Cardiac muscle cell (in vitro differentiated cells and primary cell): ENCODE results near the gene LRP1B. TPM values are rescaled to one million over a fixed set of nuclear protein-coding genes. Genes with fewer than 3 reads are reported as not detected.

Experiments
- DNase-seq, 2 donors: peaks; one replicate each; pipeline versions ENCODE4 v3.0.0 to v3.0.0-alpha.2; 2010 to 2017; ENCODE audit warnings: low read depth in 1 of 2, low spot score in 1 of 2
- H3K27ac ChIP-seq: fragments of 200-600 bp; sonication (generic); 2 replicates; pipeline ENCODE4 v1.5.1; 2016
- H3K27me3 ChIP-seq: fragments of 200-600 bp; sonication (generic); 2 replicates; pipeline ENCODE4 v1.6.0; 2016; ENCODE audit warnings: control low read depth
- H3K36me3 ChIP-seq: fragments of 200-600 bp; sonication (generic); 2 replicates; pipeline ENCODE4 v1.5.1; 2016; ENCODE audit warnings: control low read depth
- H3K4me1 ChIP-seq: fragments of 200-600 bp; sonication (generic); 2 replicates; pipeline ENCODE4 v1.8.1; 2017; ENCODE audit warnings: low read depth, mild to moderate bottlenecking, mixed run types
- H3K4me3 ChIP-seq: fragments of 200-600 bp; sonication (generic); 2 replicates; pipeline ENCODE4 v1.5.1; 2016; ENCODE audit warnings: mild to moderate bottlenecking
- H3K9me3 ChIP-seq: fragments of 200-600 bp; sonication (generic); 2 replicates; pipeline ENCODE4 v1.5.1; 2017; ENCODE audit warnings: low read depth, mild to moderate bottlenecking, control low read depth
- CTCF ChIP-seq: IDR thresholded peaks from 2 replicates; pipeline ENCODE4 v1.5.1; 2012; ENCODE audit warnings: low read depth, mild to moderate bottlenecking, low read length
- polyA plus RNA-seq: library from polyadenylated mRNA; unstranded; fragments of >200 nt; fragmentation: Nextera tagmentation; extraction: Ambion mirVana; gene quantifications from 2 replicates; pipeline ENCODE4 v1.2.1, GENCODE V29; 2016
- total RNA-seq: library from RNA; depleted of rRNA; stranded (reverse); fragments of >200 nt; gene quantifications from 2 replicates; pipeline ENCODE4 v1.2.3, GENCODE V29; 2016

Gene LRP1B
- total and polyA plus RNA-seq, 2 experiments from 2014 or later: 1.2 to 2.5 TPM

- H3K9me3 ChIP-seq: no peaks in the 10 kb centered on the region
- H3K36me3 ChIP-seq: no peaks in the 10 kb centered on the region
- H3K27me3 ChIP-seq: no peaks in the 10 kb centered on the region
- TF ChIP-seq CTCF: no peak
- H3K4me1 ChIP-seq: no peaks in the 10 kb centered on the region
- DNase-seq: no peak
- H3K4me3 ChIP-seq: no peak overlapping the region
- H3K27ac ChIP-seq: no peak overlapping the region
Observed at GRCh38 chr2:142075826-142076225, 55.0 kb downstream of the LRP1B start.

DNA sequence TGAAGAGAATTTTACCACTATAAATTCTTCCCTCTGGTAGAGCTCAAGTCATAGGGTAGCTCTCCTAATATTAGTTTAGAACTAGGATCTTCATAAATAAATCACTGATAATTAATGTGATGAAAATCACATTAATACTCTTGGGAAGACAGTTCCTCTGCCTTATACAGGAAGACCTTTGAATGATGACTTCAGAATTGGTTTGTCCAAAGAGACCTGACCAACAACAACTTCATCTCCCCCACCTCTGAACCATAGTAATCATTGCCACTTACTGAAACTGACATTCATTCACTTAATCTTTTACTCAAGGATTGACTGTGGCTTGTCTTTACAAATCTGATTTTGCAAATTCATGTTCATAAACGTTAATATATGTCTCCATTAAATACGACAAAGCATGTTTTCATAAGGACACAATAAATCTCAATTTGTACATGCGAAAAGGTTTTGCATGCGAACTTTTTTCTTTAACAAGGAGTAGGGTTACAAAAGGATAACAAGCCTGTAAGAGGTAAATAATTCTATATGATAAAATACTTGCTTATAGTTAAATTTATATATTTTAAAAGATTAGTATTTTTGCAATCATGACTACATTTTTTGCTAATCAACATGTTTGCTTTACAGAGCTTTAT lies 61.4 kb downstream of the LRP1B start:
- Histone ChIP-seq H3K36me3 (no peaks in the 10 kb centered on the region), H3K27me3 (no peaks in the 10 kb centered on the region), H3K27ac (no peak overlapping the region), H3K9me3 (no peaks in the 10 kb centered on the region), H3K4me1 (no peaks in the 10 kb centered on the region), H3K4me3 (no peak overlapping the region)
- no peak for TF ChIP-seq CTCF
- DNase-seq: no peak

DNA sequence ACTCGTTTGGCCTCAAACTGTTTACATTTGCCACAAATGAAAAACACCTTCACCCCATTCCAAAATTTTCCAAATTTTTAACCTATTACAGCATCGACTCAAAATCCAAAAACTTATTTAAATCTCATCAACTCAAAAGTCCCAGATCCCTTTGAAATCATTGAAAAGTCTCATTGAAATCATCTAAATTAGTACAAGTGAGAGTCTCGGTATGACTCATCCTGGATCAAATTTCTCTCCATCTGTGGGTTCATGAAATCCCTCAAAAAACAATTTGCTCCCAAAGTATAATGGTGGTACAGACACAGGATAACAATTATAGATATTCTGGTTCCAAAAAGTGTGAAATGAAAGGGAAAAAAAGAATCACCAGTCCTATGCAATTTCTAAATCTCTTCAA lies 65.1 kb downstream of the LRP1B start:
- Histone ChIP-seq H3K27ac (no peak overlapping the region), H3K36me3 (no peaks in the 10 kb centered on the region), H3K27me3 (no peaks in the 10 kb centered on the region), H3K4me1 (no peaks in the 10 kb centered on the region), H3K4me3 (no peak overlapping the region), H3K9me3 (no peaks in the 10 kb centered on the region)
- no peak for TF ChIP-seq CTCF
- no peak for DNase-seq

DNA sequence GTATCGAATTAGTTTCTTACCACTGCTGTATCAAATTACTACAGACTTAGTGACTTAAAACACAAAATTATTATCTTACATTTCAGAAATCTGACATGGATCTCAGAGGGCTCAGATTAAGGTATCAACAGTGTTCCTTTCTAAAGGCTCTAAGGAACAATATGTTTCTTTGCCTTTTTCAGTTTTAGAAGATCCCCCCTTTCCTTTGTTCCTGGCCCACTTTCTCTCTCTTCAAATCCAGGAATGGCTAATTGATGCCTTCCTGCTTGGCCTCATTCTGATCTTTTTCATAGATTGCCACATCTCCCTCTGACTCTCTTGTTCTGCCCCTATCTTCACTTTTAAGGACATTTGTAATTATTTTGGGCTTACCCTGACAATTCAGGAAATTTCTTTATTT lies 65.7 kb downstream of the LRP1B start:
- Histone ChIP-seq H3K4me3 (no peak overlapping the region), H3K27ac (no peak overlapping the region), H3K4me1 (no peaks in the 10 kb centered on the region), H3K9me3 (no peaks in the 10 kb centered on the region), H3K27me3 (no peaks in the 10 kb centered on the region), H3K36me3 (no peaks in the 10 kb centered on the region)
- TF ChIP-seq CTCF: no peak
- DNase-seq: no peak

DNA sequence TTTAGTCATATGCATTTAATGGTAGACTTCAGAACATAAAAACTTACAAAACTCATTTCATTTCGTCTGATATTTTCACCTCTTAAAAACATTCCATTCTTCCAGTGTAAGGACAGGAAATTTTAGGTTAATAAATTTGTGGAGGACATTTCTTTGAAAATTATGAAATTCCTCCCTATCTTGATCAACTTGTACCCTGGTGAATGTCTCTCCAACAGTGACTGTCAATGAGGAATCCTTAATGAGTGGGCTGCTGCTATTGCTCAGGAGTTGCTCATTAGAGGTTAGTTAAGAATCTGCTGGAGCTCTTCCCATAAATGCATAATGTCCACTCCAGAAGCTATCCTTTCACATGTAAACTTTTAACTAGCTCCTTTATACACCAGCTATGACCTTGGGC lies 69.1 kb downstream of the LRP1B start:
- no peaks in the 10 kb centered on the region for H3K9me3 ChIP-seq
- no peaks in the 10 kb centered on the region for H3K27me3 ChIP-seq
- no peak overlapping the region for H3K27ac ChIP-seq
- TF ChIP-seq CTCF: no peak
- no peak overlapping the region for H3K4me3 ChIP-seq
- no peaks in the 10 kb centered on the region for H3K4me1 ChIP-seq
- no peak for DNase-seq
- no peaks in the 10 kb centered on the region for H3K36me3 ChIP-seq
